ENCODE data around the gene ZNF566. TPM values are rescaled to one million over a fixed set of nuclear protein-coding genes. Genes with fewer than 3 reads are reported as not detected.
A peak's percentile ranks its signal among the peaks of the same experiment; 100 is the strongest.

The ZNF566 gene
- total RNA-seq, 1 donor from 2014 or later, result 11.8 TPM

GRCh38 chr19:36526581-36526980 is 37.2 kb upstream of the ZNF566 start:
- Histone ChIP-seq H3K4me3 (peak overlapping the region; percentile 73), H3K9me3 (replicated peaks) (peaks cover 63% of the 10 kb centered on the region), H3K27me3 (ENCODE audit: low read depth) (no peaks in the 10 kb centered on the region), H3K36me3 (peaks cover 46% of the 10 kb centered on the region), H3K4me1 (peaks cover 40% of the 10 kb centered on the region), H3K27ac (replicated peaks) (no peak overlapping the region)
- TF ChIP-seq CTCF (IDR thresholded peaks at IDR 0.05; ENCODE audit: borderline replicate concordance), result no peak
- intact Hi-C loops (cut with micrococcal nuclease), result no loop called here
- no peak for DNase-seq

DNA sequence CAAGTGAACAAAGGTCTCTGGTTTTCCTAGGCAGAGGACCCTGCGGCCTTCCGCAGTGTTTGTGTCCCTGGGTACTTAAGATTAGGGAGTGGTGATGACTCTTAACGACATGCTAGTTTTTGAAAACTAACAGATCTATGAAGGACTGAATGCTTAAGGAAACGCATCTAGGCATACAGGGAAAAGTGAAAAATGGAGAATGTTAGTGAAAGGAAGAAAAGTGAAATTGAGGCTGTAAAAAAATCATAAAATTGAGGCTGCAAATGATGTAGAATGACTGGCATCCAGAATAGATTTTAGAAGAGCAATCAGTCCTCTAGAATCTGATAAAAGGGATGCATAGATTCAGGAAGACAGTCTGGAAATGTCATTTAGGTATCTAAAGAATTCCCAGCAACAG is 35.3 kb upstream of the ZNF566 start:
- no peaks in the 10 kb centered on the region for H3K27me3 ChIP-seq (ENCODE audit: low read depth)
- H3K4me1 ChIP-seq, result peaks cover 38% of the 10 kb centered on the region
- H3K9me3 ChIP-seq (replicated peaks), result peaks cover 68% of the 10 kb centered on the region
- H3K36me3 ChIP-seq, result peaks cover 61% of the 10 kb centered on the region
- TF ChIP-seq CTCF (IDR thresholded peaks at IDR 0.05; ENCODE audit: borderline replicate concordance), result no peak
- no peak overlapping the region for H3K27ac ChIP-seq (replicated peaks)
- H3K4me3 ChIP-seq, result no peak overlapping the region
- intact Hi-C loops (cut with micrococcal nuclease), result no loop called here
- no peak for DNase-seq

DNA sequence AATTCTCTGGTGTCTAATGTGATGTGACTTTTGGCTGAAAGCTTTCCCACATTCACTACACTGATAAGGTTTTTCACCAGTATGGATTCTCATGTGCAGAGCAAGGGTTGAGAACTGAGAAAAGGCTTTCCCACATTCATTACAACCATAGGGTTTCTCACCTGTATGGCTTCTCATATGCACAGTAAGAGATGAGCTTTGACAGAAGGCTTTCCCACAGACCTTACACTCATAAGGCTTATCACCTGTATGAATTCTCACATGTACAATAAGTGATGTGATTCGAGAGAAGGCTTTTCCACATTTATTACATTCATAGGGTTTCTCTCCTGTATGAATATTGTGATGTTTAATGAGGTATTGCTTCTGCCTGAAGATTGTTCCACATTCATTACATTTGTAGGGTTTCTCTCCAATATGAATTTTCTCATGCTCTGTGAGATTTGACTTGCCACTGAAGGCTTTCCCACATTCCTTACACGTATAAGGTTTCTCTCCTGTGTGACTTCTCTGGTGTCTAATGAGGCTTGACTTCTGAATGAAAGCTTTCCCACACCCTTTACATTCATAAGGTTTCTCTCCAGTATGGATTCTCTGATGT is 24.8 kb upstream of the ZNF566 start:
- no peak overlapping the region for H3K4me3 ChIP-seq
- no peak for TF ChIP-seq CTCF (IDR thresholded peaks at IDR 0.05; ENCODE audit: borderline replicate concordance)
- no peak for DNase-seq
- peaks cover 100% of the 10 kb centered on the region for H3K9me3 ChIP-seq (replicated peaks)
- no peaks in the 10 kb centered on the region for H3K27me3 ChIP-seq (ENCODE audit: low read depth)
- intact Hi-C loops (cut with micrococcal nuclease), result no loop called here
- H3K36me3 ChIP-seq, result peaks cover 94% of the 10 kb centered on the region
- no peak overlapping the region for H3K27ac ChIP-seq (replicated peaks)
- H3K4me1 ChIP-seq, result no peaks in the 10 kb centered on the region

DNA sequence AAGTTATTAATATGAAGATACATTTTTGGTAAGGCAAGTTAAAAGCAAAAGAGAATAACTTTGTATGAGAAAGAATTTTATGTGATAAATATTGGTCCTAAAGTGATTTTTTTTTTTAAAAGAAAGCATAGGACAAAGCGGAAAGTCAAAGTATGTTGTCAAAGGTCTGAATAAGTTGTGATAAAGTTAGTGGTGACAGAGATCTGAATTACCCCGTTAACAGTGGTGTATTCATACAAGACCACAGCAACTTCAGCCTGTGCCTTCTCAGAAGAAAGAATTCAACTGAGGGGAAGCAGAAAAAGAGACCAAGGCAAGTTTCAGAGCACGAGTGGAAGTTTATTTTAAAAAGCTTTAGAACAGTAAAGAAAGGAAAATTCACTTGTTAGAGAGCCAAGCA is 19.0 kb upstream of the ZNF566 start:
- no peaks in the 10 kb centered on the region for H3K27me3 ChIP-seq (ENCODE audit: low read depth)
- no peak overlapping the region for H3K4me3 ChIP-seq
- intact Hi-C loops (cut with micrococcal nuclease), result no loop called here
- peaks cover 98% of the 10 kb centered on the region for H3K9me3 ChIP-seq (replicated peaks)
- DNase-seq, result no peak
- peaks cover 39% of the 10 kb centered on the region for H3K36me3 ChIP-seq
- TF ChIP-seq CTCF (IDR thresholded peaks at IDR 0.05; ENCODE audit: borderline replicate concordance), result no peak
- no peaks in the 10 kb centered on the region for H3K4me1 ChIP-seq
- H3K27ac ChIP-seq (replicated peaks), result no peak overlapping the region

GRCh38 chr19:36501973-36502372 is 12.6 kb upstream of the ZNF566 start:
- no peak for DNase-seq
- Histone ChIP-seq H3K9me3 (replicated peaks) (peaks cover 70% of the 10 kb centered on the region), H3K4me3 (no peak overlapping the region), H3K27ac (replicated peaks) (no peak overlapping the region), H3K36me3 (peaks cover 5% of the 10 kb centered on the region), H3K4me1 (no peaks in the 10 kb centered on the region), H3K27me3 (ENCODE audit: low read depth) (no peaks in the 10 kb centered on the region)
- intact Hi-C loops (cut with micrococcal nuclease), result no loop called here
- no peak for TF ChIP-seq CTCF (IDR thresholded peaks at IDR 0.05; ENCODE audit: borderline replicate concordance)
